ENCODE data around the gene HID1.
"Not testable (repeated sequence)": the region's sequence is repeated elsewhere in the genome, so short reads cannot be mapped to it uniquely, and the experiment has no call there.

Gene HID1

DNA sequence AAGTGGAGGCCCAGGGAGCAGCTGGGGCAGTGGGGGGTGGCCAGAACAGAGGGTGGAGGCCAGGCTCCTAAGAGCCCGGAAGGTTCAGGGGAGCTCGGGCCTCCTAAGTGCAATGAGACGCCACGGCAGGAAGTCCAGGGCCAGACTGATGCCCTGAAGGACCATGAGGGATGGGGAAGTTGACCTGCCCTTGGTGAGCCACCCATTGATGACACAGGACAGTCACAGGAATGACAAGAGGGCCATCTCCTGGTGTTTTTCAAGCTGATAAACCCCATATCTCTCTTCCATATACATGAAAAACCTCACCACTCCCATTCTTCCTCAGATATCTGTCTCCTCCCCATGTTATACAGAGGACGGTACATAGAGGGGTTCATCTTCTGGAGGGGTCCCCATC, 34.1 kb upstream of the HID1 start:
- no peak overlapping the region for H3K4me3 ChIP-seq (ENCODE audit: low read length)
- TF ChIP-seq, protein P1, sequence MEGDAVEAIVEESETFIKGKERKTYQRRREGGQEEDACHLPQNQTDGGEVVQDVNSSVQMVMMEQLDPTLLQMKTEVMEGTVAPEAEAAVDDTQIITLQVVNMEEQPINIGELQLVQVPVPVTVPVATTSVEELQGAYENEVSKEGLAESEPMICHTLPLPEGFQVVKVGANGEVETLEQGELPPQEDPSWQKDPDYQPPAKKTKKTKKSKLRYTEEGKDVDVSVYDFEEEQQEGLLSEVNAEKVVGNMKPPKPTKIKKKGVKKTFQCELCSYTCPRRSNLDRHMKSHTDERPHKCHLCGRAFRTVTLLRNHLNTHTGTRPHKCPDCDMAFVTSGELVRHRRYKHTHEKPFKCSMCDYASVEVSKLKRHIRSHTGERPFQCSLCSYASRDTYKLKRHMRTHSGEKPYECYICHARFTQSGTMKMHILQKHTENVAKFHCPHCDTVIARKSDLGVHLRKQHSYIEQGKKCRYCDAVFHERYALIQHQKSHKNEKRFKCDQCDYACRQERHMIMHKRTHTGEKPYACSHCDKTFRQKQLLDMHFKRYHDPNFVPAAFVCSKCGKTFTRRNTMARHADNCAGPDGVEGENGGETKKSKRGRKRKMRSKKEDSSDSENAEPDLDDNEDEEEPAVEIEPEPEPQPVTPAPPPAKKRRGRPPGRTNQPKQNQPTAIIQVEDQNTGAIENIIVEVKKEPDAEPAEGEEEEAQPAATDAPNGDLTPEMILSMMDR (conservative IDR thresholded peaks at IDR 0.05; ENCODE audit: low read depth, low read length), result no peak
- DNase-seq (ENCODE audit: low read depth), result no peak

- DNase-seq (ENCODE audit: low read depth); H3K4me3 ChIP-seq (ENCODE audit: low read length): not testable (repeated sequence)
These were observed 33.5 kb upstream of the HID1 start for GRCh38 chr17:75006084-75006483.

GRCh38 chr17:75005291-75005690, 32.7 kb upstream of the HID1 start:
- TF ChIP-seq, protein P1 (conservative IDR thresholded peaks at IDR 0.05; ENCODE audit: low read depth, low read length), result no peak
- no peak for DNase-seq (ENCODE audit: low read depth)
- no peak overlapping the region for H3K4me3 ChIP-seq (ENCODE audit: low read length)

GRCh38 chr17:75004371-75004770, 31.8 kb upstream of the HID1 start:
- TF ChIP-seq, protein P1 (conservative IDR thresholded peaks at IDR 0.05; ENCODE audit: low read depth, low read length), result no peak
- H3K4me3 ChIP-seq (ENCODE audit: low read length), result no peak overlapping the region
- no peak for DNase-seq (ENCODE audit: low read depth)

- TF ChIP-seq, protein P1 (conservative IDR thresholded peaks at IDR 0.05; ENCODE audit: low read depth, low read length), result no peak
- H3K4me3 ChIP-seq (ENCODE audit: low read length), result no peak overlapping the region
- no peak for DNase-seq (ENCODE audit: low read depth)
These were observed 31.4 kb upstream of the HID1 start for GRCh38 chr17:75003957-75004355.

DNA sequence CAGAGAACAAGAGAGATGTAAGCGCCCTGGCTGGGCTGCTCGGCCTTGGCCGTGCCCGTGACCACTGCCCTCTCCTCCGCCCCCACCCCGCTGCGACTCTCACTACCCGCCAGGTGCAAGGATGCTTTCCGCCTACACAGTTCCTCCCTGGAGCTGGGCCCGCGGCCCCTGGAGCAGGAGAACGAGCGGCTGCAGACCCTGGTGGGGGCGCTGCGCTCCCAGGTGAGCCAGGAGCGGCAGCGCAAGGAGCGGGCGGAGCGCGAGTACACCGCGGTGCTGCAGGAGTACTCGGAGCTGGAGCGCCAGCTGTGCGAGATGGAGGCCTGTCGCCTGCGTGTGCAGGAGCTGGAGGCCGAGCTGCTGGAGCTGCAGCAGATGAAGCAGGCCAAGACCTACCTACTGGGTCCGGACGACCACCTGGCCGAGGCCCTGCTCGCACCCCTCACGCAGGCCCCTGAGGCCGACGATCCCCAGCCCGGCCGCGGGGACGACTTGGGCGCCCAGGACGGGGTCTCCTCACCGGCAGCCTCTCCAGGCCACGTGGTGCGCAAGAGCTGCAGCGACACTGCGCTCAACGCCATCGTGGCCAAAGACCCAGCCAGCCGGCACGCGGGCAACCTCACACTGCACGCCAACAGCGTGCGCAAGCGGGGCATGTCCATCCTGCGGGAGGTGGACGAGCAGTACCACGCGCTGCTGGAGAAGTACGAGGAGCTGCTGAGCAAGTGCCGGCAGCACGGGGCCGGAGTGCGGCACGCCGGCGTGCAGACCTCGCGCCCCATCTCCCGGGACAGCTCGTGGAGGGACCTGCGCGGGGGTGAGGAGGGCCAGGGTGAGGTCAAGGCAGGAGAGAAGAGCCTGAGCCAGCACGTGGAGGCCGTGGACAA, 30.8 kb upstream of the HID1 start:
- TF ChIP-seq, protein P1 (conservative IDR thresholded peaks at IDR 0.05; ENCODE audit: low read depth, low read length), result no peak
- DNase-seq (ENCODE audit: low read depth), result no peak
- no peak overlapping the region for H3K4me3 ChIP-seq (ENCODE audit: low read length)

- TF ChIP-seq, protein P1 (conservative IDR thresholded peaks at IDR 0.05; ENCODE audit: low read depth, low read length), result no peak
- DNase-seq (ENCODE audit: low read depth), result no peak
- no peak overlapping the region for H3K4me3 ChIP-seq (ENCODE audit: low read length)
These were observed 29.6 kb upstream of the HID1 start for GRCh38 chr17:75001915-75002843.
